T47D (cell line): ENCODE data around the gene CSTF3.
A peak's percentile ranks its signal among the peaks of the same experiment; 100 is the strongest.
"Not testable (repeated sequence)": the region's sequence is repeated elsewhere in the genome, so short reads cannot be mapped to it uniquely, and the experiment has no call there.

ENCODE experiments used
- DNase-seq, 2 experiments: peaks; one replicate each; pipeline versions ENCODE4 v3.0.0 to v3.0.0-alpha.2; 2011 to 2012; ENCODE audit warnings: low read depth in 1 of 2, low spot score in 1 of 2
- JUND ChIP-seq: IDR thresholded peaks from 2 replicates; pipeline ENCODE4 v1.6.1; 2012; ENCODE audit warnings: low read depth
- in situ Hi-C: cut with HindIII; loops from 2 replicates; pipeline ENCODE4 v1.10.0; 2016; ENCODE audit warnings: low sequenced_read_pairs, low pct_unique_long_range_greater_than_20kb

Gene CSTF3

GRCh38 chr11:33178443-33179180 is 17.3 kb upstream of the CSTF3 start:
- TF ChIP-seq JUND = no peak
- no peak for DNase-seq
- in situ Hi-C loops = no loop called here

DNA sequence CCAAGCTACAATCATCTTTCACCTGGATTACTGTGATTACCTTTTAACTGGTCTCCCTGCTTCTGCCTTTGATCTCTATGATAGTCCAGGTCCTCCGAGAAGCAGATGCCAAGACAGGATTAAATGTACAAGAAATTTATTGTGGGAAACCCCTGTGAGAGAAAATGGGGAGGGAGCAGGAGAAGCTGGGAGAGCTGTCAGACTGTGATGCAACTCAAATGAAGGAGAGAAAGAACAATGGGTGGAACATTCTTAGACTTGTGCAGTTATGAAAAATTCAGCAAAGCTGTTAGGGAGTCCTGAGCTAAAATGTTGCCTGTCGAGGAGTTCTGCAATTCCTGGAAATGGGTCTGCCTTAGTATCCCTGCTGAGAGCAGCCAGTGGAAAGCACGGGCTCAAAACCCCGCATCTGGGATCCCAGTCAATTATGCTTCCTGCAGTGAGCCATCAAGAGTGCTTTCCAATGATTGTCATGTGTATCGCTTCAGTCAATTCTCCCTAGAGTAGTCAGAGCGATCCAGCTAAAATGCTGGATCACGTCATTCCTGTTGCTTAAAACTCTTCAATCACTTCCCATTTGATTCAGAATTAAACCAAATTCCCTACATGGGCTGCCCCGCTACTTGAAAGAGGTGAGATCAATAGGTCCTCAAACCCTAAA is 16.5 kb upstream of the CSTF3 start:
- in situ Hi-C loops = no loop called here
- no peak for DNase-seq
- no peak for TF ChIP-seq JUND

DNA sequence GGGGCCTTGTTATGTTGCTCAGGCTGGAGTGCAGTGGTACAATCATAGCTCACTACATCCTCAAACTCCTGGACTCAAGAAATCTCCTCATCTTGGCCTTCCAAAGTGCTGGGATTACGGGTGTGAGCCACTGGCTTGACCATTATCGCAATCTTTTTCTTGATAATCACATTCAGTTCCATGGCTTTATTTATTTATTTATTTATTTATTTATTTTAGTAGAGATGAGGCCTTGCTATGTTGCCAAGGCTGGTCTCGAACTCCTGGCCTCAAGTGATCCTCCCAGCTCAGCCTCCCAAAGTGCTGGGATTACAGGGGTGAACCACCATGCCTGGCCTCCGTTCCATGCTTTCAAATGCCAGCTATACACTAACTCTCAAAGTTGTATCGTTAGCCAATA is 15.5 kb upstream of the CSTF3 start:
- DNase-seq, in situ Hi-C loops: not testable (repeated sequence)

GRCh38 chr11:33172996-33173395 is 11.7 kb upstream of the CSTF3 start:
- in situ Hi-C loops = no loop called here
- DNase-seq = no peak

GRCh38 chr11:33172345-33172744 is 11.1 kb upstream of the CSTF3 start:
- TF ChIP-seq JUND = no peak
- in situ Hi-C loops = no loop called here
- no peak for DNase-seq

More at GRCh38 chr11:33172996-33173395, 11.7 kb upstream of the CSTF3 start:
- no peak for TF ChIP-seq JUND

GRCh38 chr11:33171251-33171650 is 10.0 kb upstream of the CSTF3 start:
- DNase-seq = no peak
- TF ChIP-seq JUND = no peak
- in situ Hi-C loops = no loop called here

GRCh38 chr11:33168709-33169200 is 7.5 kb upstream of the CSTF3 start:
- TF ChIP-seq JUND = no peak
- DNase-seq = no peak
- in situ Hi-C loops = no loop called here

GRCh38 chr11:33162831-33163230 is 1.6 kb upstream of the CSTF3 start:
- no peak for DNase-seq
- in situ Hi-C loops = no loop called here
- TF ChIP-seq JUND = no peak

GRCh38 chr11:33160587-33160986 is 693 bp downstream of the CSTF3 start:
- in situ Hi-C loops = no loop called here
- no peak for DNase-seq
- TF ChIP-seq JUND = no peak

DNA sequence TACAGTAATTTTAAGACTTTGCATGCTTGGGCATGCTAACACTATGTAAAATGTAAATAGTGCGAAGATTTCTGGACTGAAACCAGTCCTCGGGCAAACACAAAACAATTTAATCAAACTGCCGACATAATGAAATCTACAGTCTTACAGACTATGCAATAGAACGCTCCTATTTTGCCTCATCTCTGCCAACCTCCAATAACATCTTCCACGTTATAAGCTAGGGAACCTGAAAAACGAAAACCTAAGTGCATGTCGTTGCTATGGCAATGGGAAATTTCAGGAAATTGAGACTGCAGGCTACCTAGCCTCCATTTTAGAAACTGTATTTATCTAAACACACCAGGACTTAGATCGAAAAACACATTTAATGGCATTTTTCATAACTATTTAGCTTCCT is 1.1 kb downstream of the CSTF3 start:
- no peak for TF ChIP-seq JUND
- peak in 1 of 2 experiments; percentile 30 for DNase-seq
- in situ Hi-C loops = no loop called here

- in situ Hi-C loops = not testable (repeated sequence)
- peak in 1 of 2 experiments; percentile 49 for DNase-seq
These were observed 1.9 kb downstream of the CSTF3 start for GRCh38 chr11:33159378-33159867.

- DNase-seq = peak in 1 of 2 experiments; percentile 42
- in situ Hi-C loops = no loop called here
- TF ChIP-seq JUND = no peak
These were observed 2.5 kb downstream of the CSTF3 start for GRCh38 chr11:33158596-33159275.
